Measurements from ENCODE around the gene PHYKPL.
"Not testable (repeated sequence)": the region's sequence is repeated elsewhere in the genome, so short reads cannot be mapped to it uniquely, and the experiment has no call there.

The PHYKPL gene

DNA sequence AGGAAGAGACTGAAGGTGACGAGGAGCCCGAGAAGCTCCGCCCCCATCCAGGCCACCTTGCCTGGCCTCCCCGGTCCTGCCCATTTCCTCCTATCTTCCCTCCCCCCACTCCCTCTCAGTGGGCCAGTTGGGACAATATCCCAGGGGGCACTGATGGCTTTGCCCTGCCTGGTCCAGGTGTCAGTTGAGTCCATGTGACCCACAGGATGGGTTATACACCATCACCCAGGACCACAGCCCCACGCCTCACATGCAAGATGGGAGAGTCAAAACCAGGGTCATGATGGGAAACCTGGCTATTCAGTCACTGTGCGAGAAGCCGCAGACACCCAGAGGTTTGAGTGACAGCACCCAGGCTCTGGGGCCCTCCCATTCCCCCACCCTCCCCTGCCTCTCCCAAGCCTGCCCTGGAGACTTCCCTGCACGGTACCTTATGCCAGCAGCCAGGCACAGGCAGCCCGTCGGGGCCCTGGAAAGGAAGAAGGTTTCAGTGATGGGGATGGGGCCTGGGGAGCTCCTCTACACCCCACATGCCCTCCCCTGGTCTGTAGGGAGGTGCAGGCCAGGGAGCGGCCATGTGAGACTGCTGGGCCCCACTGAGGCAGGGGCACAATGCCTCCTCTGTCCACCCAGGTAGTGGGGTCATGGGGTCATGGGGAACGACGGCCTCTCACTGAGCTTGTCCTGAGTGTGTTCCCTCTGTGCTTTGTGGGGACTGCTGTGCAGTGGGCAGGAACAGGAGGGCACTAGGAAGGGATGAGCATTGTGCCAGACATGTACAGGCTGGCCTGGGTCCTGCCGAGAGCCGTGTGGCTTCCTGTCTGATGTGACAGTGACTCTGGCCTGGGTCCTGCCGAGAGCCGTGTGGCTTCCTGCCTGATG is 6.3 kb upstream of the PHYKPL start:
- DNase-seq, result no peak

DNA sequence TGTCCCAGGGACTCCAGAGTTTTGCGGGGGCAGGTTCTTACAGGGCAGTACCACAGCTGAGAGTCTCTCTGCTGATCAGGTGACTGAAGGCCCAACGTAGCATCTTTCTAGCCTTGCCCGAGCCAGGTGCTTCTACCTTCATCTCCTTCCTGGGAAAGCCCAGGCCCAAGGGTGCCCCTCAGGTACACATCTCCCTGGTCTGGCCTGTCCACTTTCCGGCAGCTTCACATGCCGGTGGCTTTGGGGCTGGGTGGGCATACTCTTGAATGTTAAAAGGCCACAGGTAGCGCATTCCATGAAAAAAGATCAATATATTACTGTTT is 5.7 kb upstream of the PHYKPL start:
- DNase-seq, result no peak

GRCh38 chr5:178237431-178238312 is 5.1 kb upstream of the PHYKPL start:
- DNase-seq, result no peak

- no peak for DNase-seq
Observed at GRCh38 chr5:178236679-178237078, 4.1 kb upstream of the PHYKPL start.

DNA sequence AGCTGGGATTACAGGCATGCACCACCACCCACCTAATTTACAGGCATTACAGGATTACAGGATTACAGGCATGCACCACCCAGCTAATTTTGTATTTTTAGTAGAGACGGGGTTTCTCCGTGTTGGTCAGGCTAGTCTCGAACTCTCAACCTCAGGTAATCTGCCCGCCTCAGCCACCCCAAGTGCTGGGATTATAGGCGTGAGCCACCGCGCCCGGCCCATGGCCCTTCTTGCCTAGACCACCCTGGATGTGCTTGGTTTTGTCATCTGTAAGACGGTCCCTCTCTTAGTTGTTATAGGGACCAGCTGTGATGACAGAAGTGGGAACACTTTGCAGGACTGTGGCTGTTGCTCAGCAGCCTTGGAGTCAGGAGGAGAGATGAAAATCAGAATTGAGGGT is 3.5 kb upstream of the PHYKPL start:
- no peak for DNase-seq

DNA sequence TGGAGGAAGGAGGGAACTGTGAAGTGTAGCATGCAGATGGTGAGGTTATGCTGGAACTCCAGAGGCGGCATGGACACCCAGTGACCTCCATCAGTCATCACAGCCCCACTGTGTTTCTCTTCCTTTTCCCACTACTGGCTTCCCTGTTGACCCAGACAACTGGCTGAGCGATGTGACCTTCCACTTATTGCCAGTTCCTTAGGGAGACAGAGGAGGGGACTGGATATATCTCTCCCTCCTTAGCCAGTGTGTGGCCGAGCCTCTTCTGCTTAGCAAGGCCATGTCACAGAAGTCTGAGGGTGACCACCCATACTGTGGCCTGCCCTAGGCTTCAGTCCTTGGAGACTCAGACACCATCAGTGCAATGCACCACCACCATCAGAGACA is 3.0 kb upstream of the PHYKPL start:
- DNase-seq, result no peak

GRCh38 chr5:178234750-178235587 is 2.4 kb upstream of the PHYKPL start:
- DNase-seq, result peak; percentile 62 to 71

DNA sequence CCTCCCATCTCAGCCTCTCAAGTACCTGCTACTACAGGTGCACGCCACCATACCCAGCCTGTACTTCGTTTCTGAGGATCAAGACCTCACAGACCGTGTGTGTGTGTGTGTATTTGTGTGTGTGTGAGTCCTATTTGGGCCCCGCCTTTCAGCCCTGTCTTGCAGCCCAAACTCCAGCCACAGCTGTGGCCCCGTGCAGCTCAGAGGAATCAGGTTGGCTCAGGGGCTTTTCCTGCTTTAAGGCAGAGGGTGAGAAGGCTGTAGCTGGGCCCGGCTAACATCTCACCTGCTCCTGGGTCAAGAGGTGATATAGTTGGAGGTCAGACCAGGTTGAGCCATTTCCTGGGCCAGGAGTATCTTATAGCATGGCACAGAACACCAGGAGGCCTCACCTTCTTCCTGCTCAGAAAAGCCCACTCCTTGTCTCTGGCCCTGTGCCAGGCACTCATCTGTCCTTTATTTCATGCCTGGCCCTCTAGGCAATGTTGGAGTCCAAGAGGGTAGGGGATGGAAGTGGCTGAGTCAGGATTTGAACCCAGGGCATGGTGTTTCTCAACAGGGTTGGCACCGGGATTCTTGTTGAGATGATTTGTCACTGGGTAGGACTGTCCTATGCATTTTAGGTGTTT is 1.6 kb upstream of the PHYKPL start:
- no peak for DNase-seq

DNA sequence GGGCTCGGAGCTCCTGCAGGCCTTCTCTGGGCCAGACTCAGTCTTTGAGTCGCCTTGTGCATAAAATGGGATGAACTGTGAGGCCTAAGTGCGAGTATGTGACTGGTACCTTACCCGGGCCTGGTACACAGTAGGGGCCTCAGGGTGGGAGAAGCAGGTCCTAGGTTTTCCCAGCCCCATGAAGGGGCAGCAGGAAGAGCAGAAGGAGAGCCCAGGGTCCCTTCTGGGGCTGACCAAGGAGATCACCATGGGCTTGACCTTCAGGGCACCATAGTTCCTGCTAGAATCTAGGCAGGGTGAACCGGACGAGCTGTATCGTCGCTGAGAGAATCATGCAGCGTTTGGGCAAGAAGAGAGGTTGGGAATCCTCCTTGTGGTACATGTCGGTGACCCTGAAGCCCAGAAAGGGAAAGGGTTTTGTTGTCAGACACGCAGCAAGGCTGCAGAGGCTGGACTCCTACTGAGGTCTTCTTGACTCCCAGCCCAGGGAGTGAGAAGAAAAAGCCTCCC is 373 bp upstream of the PHYKPL start:
- DNase-seq, result no peak

DNA sequence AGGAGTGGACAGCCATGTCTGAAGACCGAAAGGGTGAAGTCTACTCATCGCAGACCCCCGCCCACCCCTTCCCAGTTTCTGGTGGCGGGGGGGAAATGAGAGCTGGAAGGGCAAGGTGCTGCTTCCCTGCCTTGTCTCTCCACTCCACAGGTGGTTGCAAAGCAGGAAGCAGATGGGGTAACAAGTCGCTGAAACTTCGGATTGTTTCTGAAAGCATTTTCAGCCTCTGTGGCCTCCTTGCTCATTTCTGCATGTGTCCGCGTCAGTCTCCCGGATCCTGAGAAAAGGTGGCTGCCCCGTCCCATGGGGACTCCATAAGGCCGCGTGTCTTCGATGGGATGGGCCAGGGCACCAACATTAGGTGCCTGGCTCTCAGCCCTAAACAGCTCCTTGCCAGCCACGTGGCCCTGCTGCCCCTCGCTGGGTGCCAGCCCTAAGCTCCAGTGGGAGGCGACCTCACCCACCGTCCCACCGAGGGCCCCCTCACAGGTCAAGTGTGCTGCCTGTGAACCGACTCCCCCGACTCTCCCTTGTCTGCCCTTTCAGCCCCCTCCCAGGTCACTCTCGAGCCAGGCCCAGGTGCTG is 971 bp downstream of the PHYKPL start:
- DNase-seq, result no peak

- DNase-seq, result no peak
Observed at GRCh38 chr5:178230879-178231538, 1.6 kb downstream of the PHYKPL start.

DNA sequence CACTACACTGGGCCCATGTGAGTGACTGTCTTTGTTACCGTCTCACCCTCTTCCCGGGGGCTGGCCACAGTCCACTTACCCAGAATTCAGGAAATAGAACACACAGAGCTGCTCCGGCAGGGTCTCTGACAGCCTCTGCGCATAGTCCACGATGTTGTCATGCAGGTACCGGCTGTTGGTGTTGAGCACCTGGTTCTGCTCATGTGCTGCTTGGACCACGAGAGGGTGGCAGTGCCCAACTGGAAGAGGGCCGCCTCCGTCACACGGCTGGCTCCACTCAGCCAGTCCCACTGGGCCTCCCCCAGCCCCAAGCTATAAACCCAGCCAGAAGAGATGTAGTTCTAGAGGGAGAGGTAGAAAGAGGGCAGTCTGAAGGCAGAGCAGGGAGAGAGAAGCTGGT is 2.7 kb downstream of the PHYKPL start:
- no peak for DNase-seq

DNA sequence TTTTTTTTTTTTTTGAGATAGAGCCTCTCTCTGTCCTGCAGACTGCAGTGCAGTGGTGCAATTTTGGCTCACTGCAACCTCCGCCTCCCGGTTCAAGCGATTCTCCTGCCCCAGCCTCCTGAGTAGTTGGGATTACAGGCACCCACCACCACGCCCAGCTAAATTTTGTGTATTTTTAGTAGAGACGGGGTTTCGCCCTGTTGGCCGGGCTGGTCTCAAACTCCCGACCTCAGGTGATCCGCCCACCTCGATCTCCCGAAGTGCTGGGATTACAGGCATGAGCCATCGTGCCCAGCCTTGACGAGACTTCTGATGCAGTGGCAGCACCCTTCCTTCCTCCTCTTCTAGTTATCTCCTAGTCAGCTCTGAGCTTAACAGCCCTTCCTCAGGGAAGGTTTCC is 3.5 kb downstream of the PHYKPL start:
- DNase-seq, result not testable (repeated sequence)

DNA sequence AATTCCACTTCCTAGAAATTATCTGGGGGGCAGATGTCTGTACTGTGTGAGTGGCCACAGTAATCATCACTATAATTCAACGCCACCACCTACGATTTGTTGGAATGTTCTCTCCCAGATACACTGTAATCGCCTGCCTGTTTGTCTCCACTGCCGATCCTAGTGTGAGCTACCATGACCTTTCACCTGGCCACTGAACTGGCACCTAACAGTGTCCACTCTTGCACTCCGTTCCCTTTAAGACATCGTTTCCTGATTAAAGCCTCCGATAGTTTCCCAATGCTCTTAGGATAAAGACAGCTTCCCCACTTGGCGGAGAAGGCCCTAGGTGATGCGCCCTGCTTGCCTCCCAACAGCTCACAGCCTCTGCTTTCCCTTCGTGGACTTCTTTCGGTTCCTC is 4.0 kb downstream of the PHYKPL start:
- no peak for DNase-seq

DNA sequence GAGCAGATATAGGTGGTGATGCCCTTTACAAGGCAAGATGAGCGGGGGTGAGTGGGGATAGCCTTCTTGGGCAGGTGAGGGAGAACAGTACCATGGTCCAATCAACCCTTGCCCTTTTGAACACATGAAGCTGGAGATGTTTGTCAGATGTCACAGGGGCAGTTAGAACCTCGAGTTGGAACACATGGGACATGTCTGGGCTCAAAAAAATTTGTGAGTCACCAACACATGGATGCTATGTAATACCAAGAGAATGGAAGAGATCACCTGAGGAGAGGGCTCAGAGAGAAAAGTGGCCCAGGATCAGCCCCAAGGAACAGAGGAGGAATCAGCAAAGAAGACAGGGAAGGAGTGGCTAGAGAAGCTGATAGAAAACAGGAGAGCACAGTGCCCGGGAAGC is 4.7 kb downstream of the PHYKPL start:
- DNase-seq, result no peak

DNA sequence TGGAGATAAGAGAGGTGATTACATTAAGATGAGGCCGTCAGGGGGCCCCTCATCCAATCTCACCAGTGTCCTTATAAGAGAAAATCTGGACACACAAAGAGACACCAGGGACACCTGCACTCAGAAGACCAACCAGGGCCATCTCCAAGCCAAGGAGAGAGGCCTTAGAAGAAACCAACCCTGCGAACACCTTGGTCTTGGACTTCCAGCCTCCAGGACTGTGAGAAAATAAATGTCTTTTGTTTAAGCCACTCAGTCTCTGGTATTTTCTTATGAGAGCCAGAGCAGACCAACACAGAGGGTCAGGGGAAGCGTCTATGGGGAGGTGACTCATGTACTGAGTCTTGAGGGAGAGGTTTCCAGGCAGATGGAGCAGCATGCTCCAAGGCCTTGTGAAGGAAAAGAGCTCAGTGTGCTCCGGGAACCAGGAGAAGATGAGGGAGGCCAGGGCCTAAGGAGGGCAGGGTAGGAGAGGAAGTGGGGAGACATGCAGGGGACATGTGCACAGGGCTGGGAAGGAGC is 5.4 kb downstream of the PHYKPL start:
- DNase-seq, result no peak

- no peak for DNase-seq
Observed at GRCh38 chr5:178225174-178225573, 7.4 kb downstream of the PHYKPL start.

DNA sequence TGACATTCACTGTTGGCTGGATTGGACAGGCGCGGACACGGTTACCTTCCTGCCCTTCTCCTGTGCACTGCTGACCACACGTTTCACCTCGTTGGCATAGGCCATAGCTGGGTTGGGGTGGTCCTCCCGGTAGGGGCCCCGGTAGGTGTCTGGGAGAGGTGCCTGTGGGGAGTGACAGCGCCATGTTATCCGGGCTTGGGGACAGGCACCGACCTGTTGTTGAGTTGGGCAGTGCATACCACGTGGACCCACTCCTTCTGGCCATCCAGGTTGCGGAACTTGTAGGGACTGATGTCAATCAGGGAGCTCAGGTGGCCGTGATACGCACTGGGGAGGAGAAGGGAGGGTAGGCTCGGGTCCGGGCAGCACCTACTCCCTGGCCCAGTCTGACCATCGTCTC is 8.2 kb downstream of the PHYKPL start:
- no peak for DNase-seq

- no peak for DNase-seq
Observed at GRCh38 chr5:178223828-178224335, 8.7 kb downstream of the PHYKPL start.

DNA sequence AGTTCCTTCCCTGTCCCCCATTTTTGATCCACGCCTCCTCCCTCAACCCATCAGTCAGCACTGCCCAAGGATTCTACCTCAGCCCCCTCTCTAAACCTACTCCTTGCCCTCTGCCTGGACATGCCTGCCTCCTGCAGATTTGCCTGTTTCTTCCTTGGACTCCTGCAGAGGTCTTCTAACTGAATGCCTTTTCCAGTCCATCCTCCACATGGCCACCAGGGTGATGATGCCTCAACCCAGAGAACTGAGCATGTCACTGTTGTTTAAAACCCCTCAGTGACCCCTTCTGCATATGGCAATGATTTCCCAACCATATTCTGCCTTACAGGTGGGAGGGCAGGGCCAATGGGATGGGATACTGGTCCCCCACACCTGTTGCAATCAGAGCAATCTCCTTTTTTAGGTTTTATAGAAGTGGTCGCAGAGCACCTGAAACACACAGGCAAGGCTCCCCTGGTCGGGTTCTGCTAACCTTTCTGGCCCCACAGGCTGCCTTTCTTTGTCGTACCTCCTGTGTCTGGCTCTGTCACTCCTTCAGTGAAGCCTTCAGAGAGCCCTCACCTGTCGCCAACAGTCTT is 9.3 kb downstream of the PHYKPL start:
- DNase-seq, result no peak

GRCh38 chr5:178222292-178222691 is 10.3 kb downstream of the PHYKPL start:
- DNase-seq, result no peak
